Testis (tissue), 2 donors: ENCODE results near the gene AUP1.

Source experiments
- CTCF ChIP-seq, 3 experiments: fragments of 450-650 bp in 2 of 3; fragments of 200-600 bp in 1 of 3; sonication (generic) in 1 of 3; IDR thresholded peaks; one replicate each; pipeline ENCODE4 v1.5.1; 2016 to 2019; ENCODE audit warnings: antibody characterized with exemption in 3 of 3, mild to moderate bottlenecking in 2 of 3, moderate library complexity in 1 of 3
- POLR2A ChIP-seq: fragments of 450-650 bp; IDR thresholded peaks from one replicate; pipeline ENCODE4 v1.6.1; 2017; ENCODE audit warnings: antibody characterized with exemption, mild to moderate bottlenecking, moderate library complexity

- TF ChIP-seq POLR2A (no peak), CTCF (IDR thresholded peaks at IDR 0.05) (peak; percentile 69 to 88 (median 71))
Measured at GRCh38 chr2:74482801-74483674, 46.5 kb downstream of the AUP1 start, which contains the start of the genes CCDC142 and TTC31.
